OCI-LY7 (cell line): ENCODE results near the gene TRIM58.

Source experiments
- CTCF ChIP-seq: fragments of 200-600 bp; sonication (generic); conservative IDR thresholded peaks from 2 replicates; pipeline ENCODE4 v1.5.1; 2014; ENCODE audit warnings: mild to moderate bottlenecking, antibody characterized with exemption, low read length, moderate library complexity, mixed read lengths
- EZH2phosphoT487 ChIP-seq: fragments of 200-600 bp; sonication (generic); IDR thresholded peaks from 2 replicates; pipeline ENCODE4 v1.6.1; 2018; ENCODE audit warnings: low read depth, borderline replicate concordance, mild to moderate bottlenecking, mixed run types, antibody characterized with exemption, low read length, moderate library complexity, mixed read lengths

GRCh38 chr1:247904122-247904521 is 47.1 kb downstream of the TRIM58 start:
- TF ChIP-seq CTCF (no peak), EZH2phosphoT487 (no peak)
